ENCODE results near the gene FNBP1. TPM values are rescaled to one million over a fixed set of nuclear protein-coding genes. Genes with fewer than 3 reads are reported as not detected.

FNBP1 gene
- total and polyA plus RNA-seq, 10 of the 15 experiments (the other 5 are each of a cell fraction or from before 2014, with no cell fraction given), result 64.5 to 353 (median 179) TPM

DNA sequence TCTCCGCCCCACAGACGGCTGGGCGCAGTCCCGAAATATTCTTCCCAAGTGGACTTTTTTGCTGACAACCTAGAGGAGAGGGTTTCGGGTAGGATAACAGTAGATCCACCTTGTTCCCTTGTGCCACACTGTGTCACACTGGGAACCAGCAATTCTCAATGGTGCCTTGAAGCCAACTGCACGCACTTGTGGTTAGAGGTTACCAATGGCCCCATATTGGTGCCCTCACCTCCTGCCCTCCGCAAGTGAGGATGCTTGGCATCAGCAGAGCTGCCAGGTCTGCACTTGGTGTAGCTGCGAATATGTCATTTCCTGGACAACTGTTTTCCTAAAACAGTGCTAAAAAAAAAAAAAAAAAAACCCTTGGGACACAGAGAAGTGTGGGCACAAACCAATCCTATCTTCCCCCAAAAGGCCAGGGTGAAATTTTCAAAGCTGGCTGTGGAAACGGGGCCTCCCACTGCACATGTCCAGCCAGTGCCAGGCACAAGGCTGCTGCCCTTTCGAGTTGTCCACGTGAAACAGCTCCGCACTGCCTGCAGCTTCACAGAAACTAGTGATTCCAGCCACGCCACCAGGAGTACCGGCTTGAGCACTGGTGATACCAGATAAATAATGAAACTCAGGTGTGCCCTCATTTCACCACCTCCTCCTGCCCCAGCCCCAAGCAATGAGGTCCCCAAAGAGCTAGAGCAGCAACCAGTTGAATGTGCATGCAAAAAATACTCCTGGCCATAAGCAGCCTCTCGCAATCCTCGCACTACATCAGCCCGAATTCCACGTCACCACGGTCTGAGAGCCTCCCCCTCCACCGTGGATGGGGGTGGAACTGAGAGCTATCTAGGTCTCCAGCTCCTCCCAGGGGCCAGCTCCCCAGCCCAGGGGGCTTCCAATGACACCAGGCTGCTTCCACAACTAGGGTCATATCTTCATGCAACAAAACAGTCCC is 156.5 kb downstream of the FNBP1 start (continued):
- TF ChIP-seq, protein P1, sequence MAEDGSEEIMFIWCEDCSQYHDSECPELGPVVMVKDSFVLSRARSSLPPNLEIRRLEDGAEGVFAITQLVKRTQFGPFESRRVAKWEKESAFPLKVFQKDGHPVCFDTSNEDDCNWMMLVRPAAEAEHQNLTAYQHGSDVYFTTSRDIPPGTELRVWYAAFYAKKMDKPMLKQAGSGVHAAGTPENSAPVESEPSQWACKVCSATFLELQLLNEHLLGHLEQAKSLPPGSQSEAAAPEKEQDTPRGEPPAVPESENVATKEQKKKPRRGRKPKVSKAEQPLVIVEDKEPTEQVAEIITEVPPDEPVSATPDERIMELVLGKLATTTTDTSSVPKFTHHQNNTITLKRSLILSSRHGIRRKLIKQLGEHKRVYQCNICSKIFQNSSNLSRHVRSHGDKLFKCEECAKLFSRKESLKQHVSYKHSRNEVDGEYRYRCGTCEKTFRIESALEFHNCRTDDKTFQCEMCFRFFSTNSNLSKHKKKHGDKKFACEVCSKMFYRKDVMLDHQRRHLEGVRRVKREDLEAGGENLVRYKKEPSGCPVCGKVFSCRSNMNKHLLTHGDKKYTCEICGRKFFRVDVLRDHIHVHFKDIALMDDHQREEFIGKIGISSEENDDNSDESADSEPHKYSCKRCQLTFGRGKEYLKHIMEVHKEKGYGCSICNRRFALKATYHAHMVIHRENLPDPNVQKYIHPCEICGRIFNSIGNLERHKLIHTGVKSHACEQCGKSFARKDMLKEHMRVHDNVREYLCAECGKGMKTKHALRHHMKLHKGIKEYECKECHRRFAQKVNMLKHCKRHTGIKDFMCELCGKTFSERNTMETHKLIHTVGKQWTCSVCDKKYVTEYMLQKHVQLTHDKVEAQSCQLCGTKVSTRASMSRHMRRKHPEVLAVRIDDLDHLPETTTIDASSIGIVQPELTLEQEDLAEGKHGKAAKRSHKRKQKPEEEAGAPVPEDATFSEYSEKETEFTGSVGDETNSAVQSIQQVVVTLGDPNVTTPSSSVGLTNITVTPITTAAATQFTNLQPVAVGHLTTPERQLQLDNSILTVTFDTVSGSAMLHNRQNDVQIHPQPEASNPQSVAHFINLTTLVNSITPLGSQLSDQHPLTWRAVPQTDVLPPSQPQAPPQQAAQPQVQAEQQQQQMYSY (CRISPR knock-in tag; IDR thresholded peaks at IDR 0.05), result peak; percentile 67
- TF ChIP-seq, protein P2, sequence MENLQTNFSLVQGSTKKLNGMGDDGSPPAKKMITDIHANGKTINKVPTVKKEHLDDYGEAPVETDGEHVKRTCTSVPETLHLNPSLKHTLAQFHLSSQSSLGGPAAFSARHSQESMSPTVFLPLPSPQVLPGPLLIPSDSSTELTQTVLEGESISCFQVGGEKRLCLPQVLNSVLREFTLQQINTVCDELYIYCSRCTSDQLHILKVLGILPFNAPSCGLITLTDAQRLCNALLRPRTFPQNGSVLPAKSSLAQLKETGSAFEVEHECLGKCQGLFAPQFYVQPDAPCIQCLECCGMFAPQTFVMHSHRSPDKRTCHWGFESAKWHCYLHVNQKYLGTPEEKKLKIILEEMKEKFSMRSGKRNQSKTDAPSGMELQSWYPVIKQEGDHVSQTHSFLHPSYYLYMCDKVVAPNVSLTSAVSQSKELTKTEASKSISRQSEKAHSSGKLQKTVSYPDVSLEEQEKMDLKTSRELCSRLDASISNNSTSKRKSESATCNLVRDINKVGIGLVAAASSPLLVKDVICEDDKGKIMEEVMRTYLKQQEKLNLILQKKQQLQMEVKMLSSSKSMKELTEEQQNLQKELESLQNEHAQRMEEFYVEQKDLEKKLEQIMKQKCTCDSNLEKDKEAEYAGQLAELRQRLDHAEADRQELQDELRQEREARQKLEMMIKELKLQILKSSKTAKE (IDR thresholded peaks at IDR 0.05; ENCODE audit: low read depth, poor library complexity, severe bottlenecking), result no peak
- TF ChIP-seq BACH1 (IDR thresholded peaks at IDR 0.05; ENCODE audit: borderline replicate concordance), result peak; percentile 76
- no peak for TF ChIP-seq SREBF1 (IDR thresholded peaks at IDR 0.05; ENCODE audit: low read length)
- no peak for TF ChIP-seq HCFC1 (IDR thresholded peaks at IDR 0.05; ENCODE audit: low read length)
- no peak for TF ChIP-seq SRF (IDR thresholded peaks at IDR 0.05; ENCODE audit: low read depth in 2 of 2, low read length in 2 of 2)
- 0 out of 2 replicates have a peak, but pooled peaks have one; percentile 17 for TF ChIP-seq IRF4 (IDR thresholded peaks at IDR 0.05; ENCODE audit: low read depth, low read length)
- TF ChIP-seq, protein P3, sequence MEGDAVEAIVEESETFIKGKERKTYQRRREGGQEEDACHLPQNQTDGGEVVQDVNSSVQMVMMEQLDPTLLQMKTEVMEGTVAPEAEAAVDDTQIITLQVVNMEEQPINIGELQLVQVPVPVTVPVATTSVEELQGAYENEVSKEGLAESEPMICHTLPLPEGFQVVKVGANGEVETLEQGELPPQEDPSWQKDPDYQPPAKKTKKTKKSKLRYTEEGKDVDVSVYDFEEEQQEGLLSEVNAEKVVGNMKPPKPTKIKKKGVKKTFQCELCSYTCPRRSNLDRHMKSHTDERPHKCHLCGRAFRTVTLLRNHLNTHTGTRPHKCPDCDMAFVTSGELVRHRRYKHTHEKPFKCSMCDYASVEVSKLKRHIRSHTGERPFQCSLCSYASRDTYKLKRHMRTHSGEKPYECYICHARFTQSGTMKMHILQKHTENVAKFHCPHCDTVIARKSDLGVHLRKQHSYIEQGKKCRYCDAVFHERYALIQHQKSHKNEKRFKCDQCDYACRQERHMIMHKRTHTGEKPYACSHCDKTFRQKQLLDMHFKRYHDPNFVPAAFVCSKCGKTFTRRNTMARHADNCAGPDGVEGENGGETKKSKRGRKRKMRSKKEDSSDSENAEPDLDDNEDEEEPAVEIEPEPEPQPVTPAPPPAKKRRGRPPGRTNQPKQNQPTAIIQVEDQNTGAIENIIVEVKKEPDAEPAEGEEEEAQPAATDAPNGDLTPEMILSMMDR (IDR thresholded peaks at IDR 0.05 in 2 of 3, conservative IDR thresholded peaks at IDR 0.05 in 1 of 3; ENCODE audit: control insufficient read depth in 2 of 3, extremely low read depth in 1 of 3, insufficient read depth in 1 of 3, low read depth in 3 of 3, low read length in 3 of 3), result no peak
- TF ChIP-seq MEF2B (IDR thresholded peaks at IDR 0.05; ENCODE audit: partially characterized antibody, poor library complexity, severe bottlenecking), result no peak
- TF ChIP-seq, protein P4, sequence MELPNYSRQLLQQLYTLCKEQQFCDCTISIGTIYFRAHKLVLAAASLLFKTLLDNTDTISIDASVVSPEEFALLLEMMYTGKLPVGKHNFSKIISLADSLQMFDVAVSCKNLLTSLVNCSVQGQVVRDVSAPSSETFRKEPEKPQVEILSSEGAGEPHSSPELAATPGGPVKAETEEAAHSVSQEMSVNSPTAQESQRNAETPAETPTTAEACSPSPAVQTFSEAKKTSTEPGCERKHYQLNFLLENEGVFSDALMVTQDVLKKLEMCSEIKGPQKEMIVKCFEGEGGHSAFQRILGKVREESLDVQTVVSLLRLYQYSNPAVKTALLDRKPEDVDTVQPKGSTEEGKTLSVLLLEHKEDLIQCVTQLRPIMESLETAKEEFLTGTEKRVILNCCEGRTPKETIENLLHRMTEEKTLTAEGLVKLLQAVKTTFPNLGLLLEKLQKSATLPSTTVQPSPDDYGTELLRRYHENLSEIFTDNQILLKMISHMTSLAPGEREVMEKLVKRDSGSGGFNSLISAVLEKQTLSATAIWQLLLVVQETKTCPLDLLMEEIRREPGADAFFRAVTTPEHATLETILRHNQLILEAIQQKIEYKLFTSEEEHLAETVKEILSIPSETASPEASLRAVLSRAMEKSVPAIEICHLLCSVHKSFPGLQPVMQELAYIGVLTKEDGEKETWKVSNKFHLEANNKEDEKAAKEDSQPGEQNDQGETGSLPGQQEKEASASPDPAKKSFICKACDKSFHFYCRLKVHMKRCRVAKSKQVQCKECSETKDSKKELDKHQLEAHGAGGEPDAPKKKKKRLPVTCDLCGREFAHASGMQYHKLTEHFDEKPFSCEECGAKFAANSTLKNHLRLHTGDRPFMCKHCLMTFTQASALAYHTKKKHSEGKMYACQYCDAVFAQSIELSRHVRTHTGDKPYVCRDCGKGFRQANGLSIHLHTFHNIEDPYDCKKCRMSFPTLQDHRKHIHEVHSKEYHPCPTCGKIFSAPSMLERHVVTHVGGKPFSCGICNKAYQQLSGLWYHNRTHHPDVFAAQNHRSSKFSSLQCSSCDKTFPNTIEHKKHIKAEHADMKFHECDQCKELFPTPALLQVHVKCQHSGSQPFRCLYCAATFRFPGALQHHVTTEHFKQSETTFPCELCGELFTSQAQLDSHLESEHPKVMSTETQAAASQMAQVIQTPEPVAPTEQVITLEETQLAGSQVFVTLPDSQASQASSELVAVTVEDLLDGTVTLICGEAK (IDR thresholded peaks at IDR 0.05; ENCODE audit: borderline replicate concordance), result no peak
- TF ChIP-seq, protein P5, sequence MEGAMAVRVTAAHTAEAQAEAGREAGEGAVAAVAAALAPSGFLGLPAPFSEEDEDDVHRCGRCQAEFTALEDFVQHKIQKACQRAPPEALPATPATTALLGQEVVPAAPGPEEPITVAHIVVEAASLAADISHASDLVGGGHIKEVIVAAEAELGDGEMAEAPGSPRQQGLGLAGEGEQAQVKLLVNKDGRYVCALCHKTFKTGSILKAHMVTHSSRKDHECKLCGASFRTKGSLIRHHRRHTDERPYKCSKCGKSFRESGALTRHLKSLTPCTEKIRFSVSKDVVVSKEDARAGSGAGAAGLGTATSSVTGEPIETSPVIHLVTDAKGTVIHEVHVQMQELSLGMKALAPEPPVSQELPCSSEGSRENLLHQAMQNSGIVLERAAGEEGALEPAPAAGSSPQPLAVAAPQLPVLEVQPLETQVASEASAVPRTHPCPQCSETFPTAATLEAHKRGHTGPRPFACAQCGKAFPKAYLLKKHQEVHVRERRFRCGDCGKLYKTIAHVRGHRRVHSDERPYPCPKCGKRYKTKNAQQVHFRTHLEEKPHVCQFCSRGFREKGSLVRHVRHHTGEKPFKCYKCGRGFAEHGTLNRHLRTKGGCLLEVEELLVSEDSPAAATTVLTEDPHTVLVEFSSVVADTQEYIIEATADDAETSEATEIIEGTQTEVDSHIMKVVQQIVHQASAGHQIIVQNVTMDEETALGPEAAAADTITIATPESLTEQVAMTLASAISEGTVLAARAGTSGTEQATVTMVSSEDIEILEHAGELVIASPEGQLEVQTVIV (IDR thresholded peaks at IDR 0.05; ENCODE audit: borderline replicate concordance, partially characterized antibody), result no peak
- TF ChIP-seq NBN (IDR thresholded peaks at IDR 0.05), result no peak; the same call in 1 of the 2 replicates
